GM18909 (cell line): Measurements from ENCODE around the gene ZNF2.

Source experiments
- ATAC-seq: cut with Tn5 transposase; IDR thresholded peaks from one replicate; pipeline ENCODE4 v1.9.1; 2021; ENCODE audit warnings: mild to moderate bottlenecking; ENCODE audit not compliant: unreplicated experiment, poor library complexity

ZNF2 gene

GRCh38 chr2:95203911-95204310, 38.3 kb downstream of the ZNF2 start:
- ATAC-seq, result no peak

- ATAC-seq, result no peak
Observed at GRCh38 chr2:95204396-95204795, 38.8 kb downstream of the ZNF2 start.

GRCh38 chr2:95206096-95206495, 40.5 kb downstream of the ZNF2 start:
- no peak for ATAC-seq

- ATAC-seq, result peak; percentile 97
Observed at GRCh38 chr2:95207111-95207961, 41.7 kb downstream of the ZNF2 start, which contains the start of gene ZNF892. Gene ZNF892, plus strand, starts transcription at chr2:95207521. Its CDS starts 295 bp downstream, at chr2:95207816.

- no peak for ATAC-seq
Observed at GRCh38 chr2:95208106-95208505, 42.5 kb downstream of the ZNF2 start.

GRCh38 chr2:95215018-95215612, 49.5 kb downstream of the ZNF2 start:
- no peak for ATAC-seq

- ATAC-seq, result no peak
Observed at GRCh38 chr2:95220449-95220848, 54.8 kb downstream of the ZNF2 start.

- no peak for ATAC-seq
Observed at GRCh38 chr2:95225658-95226057, 60.0 kb downstream of the ZNF2 start.

- no peak for ATAC-seq
Observed at GRCh38 chr2:95231723-95232122, 66.1 kb downstream of the ZNF2 start.

GRCh38 chr2:95232232-95232631, 66.6 kb downstream of the ZNF2 start:
- no peak for ATAC-seq
